Inflammatory macrophage treated with lipopolysaccharide for 1 hour (primary cell): Measurements from ENCODE around the gene FRG1.
"Not testable (repeated sequence)": the region's sequence is repeated elsewhere in the genome, so short reads cannot be mapped to it uniquely, and the experiment has no call there.

Source experiments
- DNase-seq, 2 donors: peaks; one replicate each; pipeline ENCODE4 v3.0.0-alpha.2; 2020 to 2022

The FRG1 gene

GRCh38 chr4:189985651-189986243, 45.1 kb downstream of the FRG1 start:
- not testable (repeated sequence) for DNase-seq

GRCh38 chr4:189988877-189989431, 48.3 kb downstream of the FRG1 start:
- no peak for DNase-seq

DNA sequence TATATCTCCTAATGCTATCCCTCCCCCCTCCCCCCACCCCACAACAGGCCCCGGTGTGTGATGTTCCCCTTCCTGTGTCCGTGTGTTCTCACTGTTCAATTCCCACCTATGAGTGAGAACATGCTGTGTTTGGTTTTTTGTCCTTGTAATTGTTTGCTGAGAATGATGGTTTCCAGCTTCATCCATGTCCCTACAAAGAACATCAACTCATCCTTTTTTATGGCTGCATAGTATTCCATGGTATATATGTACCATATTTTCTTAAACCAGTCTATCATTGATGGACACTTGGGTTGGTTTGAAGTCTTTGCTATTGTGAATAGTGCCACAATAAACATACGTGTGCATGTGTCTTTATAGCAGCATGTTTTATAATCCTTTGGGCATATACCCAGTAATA, 49.3 kb downstream of the FRG1 start:
- not testable (repeated sequence) for DNase-seq
